ENCODE results near the gene SLC6A13.

GRCh38 chr12:204261-204678 is 58.4 kb downstream of the SLC6A13 start:
- TF ChIP-seq CTCF (IDR thresholded peaks at IDR 0.05; ENCODE audit: low read length) (no peak), EZH2 (IDR thresholded peaks at IDR 0.05; ENCODE audit: borderline replicate concordance, low read length) (no peak)
